MM.1S (cell line): ENCODE measurements around the gene CDX1.

Experiments
- EZH2 ChIP-seq: fragments of 300-600 bp; sonication (generic); optimal IDR thresholded peaks from 2 replicates; pipeline ENCODE3; 2017; ENCODE audit warnings: low read depth, mild to moderate bottlenecking, antibody characterized with exemption, low read length, mixed read lengths
- EZH2phosphoT487 ChIP-seq: fragments of 300-600 bp; sonication (generic); IDR thresholded peaks from 2 replicates; pipeline ENCODE4 v1.6.1; 2018; ENCODE audit warnings: antibody characterized with exemption, low read length
- TF ChIP-seq, protein P1 (sequence below): fragments of 300-600 bp; sonication (generic); IDR thresholded peaks from 2 replicates; pipeline ENCODE4 v1.5.1; 2016; ENCODE audit warnings: antibody characterized with exemption, low read length, mixed read lengths

DNA sequence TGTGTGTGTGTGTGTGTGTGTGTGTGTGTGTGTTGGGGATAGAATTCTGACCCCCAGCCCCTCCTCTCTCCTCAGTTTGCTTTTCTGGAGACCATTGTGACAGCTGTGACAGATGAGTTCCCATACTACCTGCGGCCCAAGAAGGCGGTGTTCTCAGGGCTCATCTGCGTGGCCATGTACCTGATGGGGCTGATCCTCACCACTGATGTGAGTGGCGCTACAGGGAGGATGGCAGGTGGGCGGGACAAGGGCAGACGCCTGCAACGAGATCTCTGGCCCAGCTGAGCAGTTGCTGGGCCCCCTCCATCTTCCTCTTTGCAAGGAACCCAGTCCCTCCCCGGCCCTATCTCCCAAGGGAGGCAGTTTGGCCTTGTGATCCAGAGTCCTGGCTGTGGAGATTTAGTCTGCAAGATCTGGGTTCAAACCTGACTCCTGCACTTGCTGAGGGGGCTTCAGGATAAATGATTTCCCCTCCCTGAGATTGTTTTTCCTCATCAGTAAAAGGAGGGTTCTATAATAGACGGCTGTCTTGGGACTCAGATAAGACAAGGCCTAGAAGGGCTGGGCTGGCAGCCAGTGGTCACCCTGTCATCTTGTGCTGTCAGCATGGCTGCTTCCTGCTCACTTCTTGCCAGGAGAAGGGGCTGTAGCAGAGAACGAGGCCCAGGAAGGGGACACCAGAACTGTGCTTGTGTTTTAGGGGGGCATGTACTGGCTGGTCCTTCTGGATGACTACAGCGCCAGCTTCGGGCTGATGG is 37.4 kb downstream of the CDX1 start:
- TF ChIP-seq, protein P1, sequence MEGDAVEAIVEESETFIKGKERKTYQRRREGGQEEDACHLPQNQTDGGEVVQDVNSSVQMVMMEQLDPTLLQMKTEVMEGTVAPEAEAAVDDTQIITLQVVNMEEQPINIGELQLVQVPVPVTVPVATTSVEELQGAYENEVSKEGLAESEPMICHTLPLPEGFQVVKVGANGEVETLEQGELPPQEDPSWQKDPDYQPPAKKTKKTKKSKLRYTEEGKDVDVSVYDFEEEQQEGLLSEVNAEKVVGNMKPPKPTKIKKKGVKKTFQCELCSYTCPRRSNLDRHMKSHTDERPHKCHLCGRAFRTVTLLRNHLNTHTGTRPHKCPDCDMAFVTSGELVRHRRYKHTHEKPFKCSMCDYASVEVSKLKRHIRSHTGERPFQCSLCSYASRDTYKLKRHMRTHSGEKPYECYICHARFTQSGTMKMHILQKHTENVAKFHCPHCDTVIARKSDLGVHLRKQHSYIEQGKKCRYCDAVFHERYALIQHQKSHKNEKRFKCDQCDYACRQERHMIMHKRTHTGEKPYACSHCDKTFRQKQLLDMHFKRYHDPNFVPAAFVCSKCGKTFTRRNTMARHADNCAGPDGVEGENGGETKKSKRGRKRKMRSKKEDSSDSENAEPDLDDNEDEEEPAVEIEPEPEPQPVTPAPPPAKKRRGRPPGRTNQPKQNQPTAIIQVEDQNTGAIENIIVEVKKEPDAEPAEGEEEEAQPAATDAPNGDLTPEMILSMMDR = no peak
- TF ChIP-seq EZH2phosphoT487 (no peak), EZH2 (no peak)
